SU-DHL-6 (cell line): ENCODE results near the gene GALR1.

ENCODE experiments used
- H2AFZ ChIP-seq: fragments of 200-600 bp; sonication (generic); 2 replicates; pipeline ENCODE4 v1.6.1; 2014; ENCODE audit warnings: low read depth, mild to moderate bottlenecking, moderate library complexity, mixed read lengths, antibody characterized with exemption, low read length; ENCODE audit not compliant: severe bottlenecking
- H3F3A ChIP-seq: fragments of 200-600 bp; shearing (Covaris generic); 2 replicates; pipeline ENCODE4 v1.6.0; 2016; ENCODE audit warnings: antibody characterized with exemption, mild to moderate bottlenecking; ENCODE audit not compliant: insufficient read depth
- H3K27ac ChIP-seq: fragments of 200-600 bp; sonication (generic); 2 replicates; pipeline ENCODE4 v1.5.1; 2016; ENCODE audit warnings: low read depth, mild to moderate bottlenecking, low read length, moderate library complexity, mixed read lengths
- H3K27me3 ChIP-seq: fragments of 200-600 bp; sonication (generic), shearing (Covaris generic); 2 replicates; pipeline ENCODE4 v1.6.0; 2014; ENCODE audit warnings: mild to moderate bottlenecking, low read length
- H3K36me3 ChIP-seq: fragments of 200-600 bp; sonication (generic); 2 replicates; pipeline ENCODE4 v1.6.1; 2014; ENCODE audit warnings: mild to moderate bottlenecking, low read length, mixed read lengths
- H3K4me2 ChIP-seq: fragments of 300-600, 200-600 bp; shearing (Covaris generic), sonication (generic); 2 replicates; pipeline ENCODE4 v1.6.0; 2014; ENCODE audit warnings: low read length, low read depth, mild to moderate bottlenecking; ENCODE audit not compliant: poor library complexity, severe bottlenecking
- H3K4me3 ChIP-seq: fragments of 200-600 bp; sonication (generic); 2 replicates; pipeline ENCODE4 v1.5.1; 2014; ENCODE audit warnings: antibody characterized with exemption, low read length, mild to moderate bottlenecking, mixed read lengths; ENCODE audit not compliant: insufficient read depth, poor library complexity, severe bottlenecking
- H3K79me2 ChIP-seq: fragments of 200-600 bp; sonication (generic); 2 replicates; pipeline ENCODE4 v1.6.1; 2014; ENCODE audit warnings: mild to moderate bottlenecking, low read length, moderate library complexity; ENCODE audit not compliant: insufficient read depth
- H3K9ac ChIP-seq: fragments of 200-600 bp; sonication (generic); 2 replicates; pipeline ENCODE4 v1.7.0; 2014; ENCODE audit warnings: mild to moderate bottlenecking, low read length
- H3K9me2 ChIP-seq: fragments of 200-600 bp; sonication (generic); replicated peaks from 2 replicates; pipeline ENCODE4 v1.6.1; 2014; ENCODE audit warnings: low read length; ENCODE audit not compliant: insufficient read depth
- H3K9me3 ChIP-seq: fragments of 200-600 bp; sonication (generic); 2 replicates; pipeline ENCODE4 v1.6.1; 2014; ENCODE audit warnings: low read length, mixed read lengths; ENCODE audit not compliant: insufficient read depth
- H4K20me1 ChIP-seq: fragments of 200-600 bp; sonication (generic); 2 replicates; pipeline ENCODE4 v1.6.1; 2014; ENCODE audit warnings: low read depth, mild to moderate bottlenecking, antibody characterized with exemption, low read length, moderate library complexity, mixed read lengths
- EZH2phosphoT487 ChIP-seq: fragments of 200-600 bp; sonication (generic), shearing (Covaris generic); conservative IDR thresholded peaks from 2 replicates; pipeline ENCODE4 v1.6.1; 2018; ENCODE audit warnings: mild to moderate bottlenecking, antibody characterized with exemption, low read length, moderate library complexity, mixed read lengths
- TF ChIP-seq, protein P1 (sequence below): fragments of 200-600 bp; sonication (generic); IDR thresholded peaks from one replicate; pipeline ENCODE4 v1.5.1; 2017; ENCODE audit warnings: antibody characterized with exemption, mild to moderate bottlenecking, low read length, moderate library complexity; ENCODE audit not compliant: insufficient read depth, poor library complexity, severe bottlenecking

Gene GALR1

DNA sequence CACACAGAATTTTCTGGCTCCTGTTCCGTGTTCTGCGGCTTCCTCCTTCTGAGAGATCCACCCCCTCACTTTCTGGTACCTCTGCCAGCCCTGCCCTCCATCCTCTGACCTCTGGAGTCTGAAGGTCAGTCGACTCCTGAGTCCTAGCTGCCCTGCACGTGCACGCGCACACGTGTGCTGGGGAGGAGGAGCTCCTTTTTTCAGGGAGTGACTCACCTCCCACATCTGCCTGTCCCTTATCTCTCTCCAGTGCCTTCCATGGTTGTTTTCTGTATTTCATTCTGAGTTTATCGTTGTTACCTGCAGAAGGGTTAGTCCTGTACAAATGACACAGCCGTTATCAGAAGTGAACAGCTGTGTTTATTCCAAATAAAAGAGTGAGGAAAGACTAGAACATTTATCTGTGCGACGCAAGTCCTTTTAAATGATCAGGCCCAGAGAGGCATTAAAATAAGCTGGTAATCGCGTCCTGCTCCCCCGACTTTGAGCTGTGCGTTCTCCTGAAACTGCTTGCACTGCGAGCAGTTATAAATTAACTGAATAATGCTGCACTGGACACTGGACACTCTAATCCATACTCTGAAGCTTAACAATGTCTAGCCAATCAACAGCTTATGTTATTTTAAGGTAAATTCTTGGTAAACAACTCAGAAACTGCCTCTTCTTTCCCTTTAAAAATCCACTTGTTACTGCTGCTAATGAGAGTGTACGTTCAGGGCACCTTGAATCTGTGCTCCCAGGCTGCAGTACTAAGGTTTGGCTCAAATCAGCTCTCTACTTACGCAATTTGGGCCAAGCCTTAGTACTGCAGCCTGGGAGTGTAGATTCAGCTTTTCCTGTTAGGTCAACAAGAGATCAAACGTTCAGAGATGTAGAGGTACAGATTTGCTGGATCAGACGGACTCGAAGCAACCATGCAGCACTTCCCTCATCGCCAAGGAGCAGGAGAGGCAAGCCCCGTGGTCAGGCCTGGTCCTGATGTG lies 72.5 kb downstream of the GALR1 start:
- H3F3A ChIP-seq, result no peaks in the 10 kb centered on the region
- H3K27ac ChIP-seq, result no peak overlapping the region
- no peak overlapping the region for H2AFZ ChIP-seq
- no peak overlapping the region for H3K9ac ChIP-seq
- TF ChIP-seq, protein P1, sequence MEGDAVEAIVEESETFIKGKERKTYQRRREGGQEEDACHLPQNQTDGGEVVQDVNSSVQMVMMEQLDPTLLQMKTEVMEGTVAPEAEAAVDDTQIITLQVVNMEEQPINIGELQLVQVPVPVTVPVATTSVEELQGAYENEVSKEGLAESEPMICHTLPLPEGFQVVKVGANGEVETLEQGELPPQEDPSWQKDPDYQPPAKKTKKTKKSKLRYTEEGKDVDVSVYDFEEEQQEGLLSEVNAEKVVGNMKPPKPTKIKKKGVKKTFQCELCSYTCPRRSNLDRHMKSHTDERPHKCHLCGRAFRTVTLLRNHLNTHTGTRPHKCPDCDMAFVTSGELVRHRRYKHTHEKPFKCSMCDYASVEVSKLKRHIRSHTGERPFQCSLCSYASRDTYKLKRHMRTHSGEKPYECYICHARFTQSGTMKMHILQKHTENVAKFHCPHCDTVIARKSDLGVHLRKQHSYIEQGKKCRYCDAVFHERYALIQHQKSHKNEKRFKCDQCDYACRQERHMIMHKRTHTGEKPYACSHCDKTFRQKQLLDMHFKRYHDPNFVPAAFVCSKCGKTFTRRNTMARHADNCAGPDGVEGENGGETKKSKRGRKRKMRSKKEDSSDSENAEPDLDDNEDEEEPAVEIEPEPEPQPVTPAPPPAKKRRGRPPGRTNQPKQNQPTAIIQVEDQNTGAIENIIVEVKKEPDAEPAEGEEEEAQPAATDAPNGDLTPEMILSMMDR, result no peak
- TF ChIP-seq EZH2phosphoT487, result no peak
- no peaks in the 10 kb centered on the region for H3K27me3 ChIP-seq
- H3K9me3 ChIP-seq, result no peaks in the 10 kb centered on the region
- H3K36me3 ChIP-seq, result no peaks in the 10 kb centered on the region
- H3K79me2 ChIP-seq, result no peaks in the 10 kb centered on the region
- H4K20me1 ChIP-seq, result no peaks in the 10 kb centered on the region
- no peaks in the 10 kb centered on the region for H3K9me2 ChIP-seq
- no peak overlapping the region for H3K4me2 ChIP-seq
- no peak overlapping the region for H3K4me3 ChIP-seq

DNA sequence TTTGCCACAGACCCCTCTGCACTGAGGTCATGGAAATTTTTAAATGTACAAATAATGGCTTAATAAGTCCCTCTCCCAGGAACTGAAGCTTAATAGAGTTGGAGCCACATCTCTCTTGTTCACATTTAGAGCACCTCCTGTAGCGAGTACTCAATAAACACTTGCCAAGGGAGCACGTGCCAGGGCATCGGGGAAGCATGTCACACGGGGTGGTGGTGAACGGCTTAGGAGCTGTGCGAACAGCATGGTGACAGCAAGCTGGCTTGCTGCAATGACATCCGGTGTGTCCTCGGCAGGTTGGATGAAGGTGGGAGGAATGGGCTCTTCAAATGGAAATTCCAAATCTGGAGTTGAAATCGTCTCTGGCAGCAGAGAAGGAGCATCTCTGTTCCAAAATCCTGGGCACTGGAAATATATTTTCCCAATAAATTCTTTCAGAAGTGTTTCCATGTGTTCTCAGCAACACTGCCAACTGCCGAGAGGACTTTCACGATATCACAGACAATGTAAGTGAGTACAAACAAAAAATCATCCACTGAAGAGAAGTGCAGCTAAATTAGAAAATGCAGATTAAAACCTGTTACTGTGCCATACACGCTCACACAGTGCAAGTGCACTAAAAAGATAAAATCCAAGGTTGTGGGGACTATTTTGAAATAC lies 74.1 kb downstream of the GALR1 start:
- H3K36me3 ChIP-seq, result no peaks in the 10 kb centered on the region
- no peaks in the 10 kb centered on the region for H3K9me3 ChIP-seq
- no peaks in the 10 kb centered on the region for H3K27me3 ChIP-seq
- H3K9ac ChIP-seq, result no peak overlapping the region
- no peaks in the 10 kb centered on the region for H3F3A ChIP-seq
- H3K79me2 ChIP-seq, result no peaks in the 10 kb centered on the region
- H3K4me3 ChIP-seq, result no peak overlapping the region
- no peaks in the 10 kb centered on the region for H3K9me2 ChIP-seq
- no peak overlapping the region for H2AFZ ChIP-seq
- no peak for TF ChIP-seq EZH2phosphoT487
- TF ChIP-seq, protein P1, result no peak
- no peak overlapping the region for H3K4me2 ChIP-seq
- no peak overlapping the region for H3K27ac ChIP-seq
- no peaks in the 10 kb centered on the region for H4K20me1 ChIP-seq
